Prostate gland (tissue), 2 donors: ENCODE measurements around the gene MANBA. TPM values are rescaled to one million over a fixed set of nuclear protein-coding genes. Genes with fewer than 3 reads are reported as not detected.

Source experiments
- DNase-seq: peaks from one replicate; pipeline ENCODE4 v3.0.0-alpha.2; 2019; ENCODE audit warnings: low spot score
- H3K27ac ChIP-seq, 2 donors: fragments of 200-600 bp; sonication (generic); 2 replicates each; pipeline ENCODE4 v1.5.1; 2017 to 2019
- H3K27me3 ChIP-seq: fragments of 200-600 bp; sonication (generic); replicated peaks from 2 replicates; pipeline ENCODE4 v1.5.1; 2019; ENCODE audit not compliant: insufficient read depth
- H3K36me3 ChIP-seq, 2 donors: fragments of 200-600 bp; sonication (generic); 1 replicate in 1 of 2; 2 replicates in 1 of 2; pipeline versions ENCODE4 v1.5.1 to v1.8.1; 2017 to 2019
- H3K4me1 ChIP-seq: fragments of 200-600 bp; sonication (generic); replicated peaks from 2 replicates; pipeline ENCODE4 v1.5.1; 2019
- H3K4me3 ChIP-seq, 2 donors: fragments of 200-600 bp; sonication (generic); 2 replicates each; pipeline ENCODE4 v1.5.1; 2017 to 2019
- H3K9me3 ChIP-seq: fragments of 200-600 bp; sonication (generic); 2 replicates; pipeline ENCODE4 v1.5.1; 2017
- CTCF ChIP-seq, 4 experiments: fragments of 200-600 bp in 2 of 4; fragments of 450-650 bp in 2 of 4; sonication (generic) in 2 of 4; IDR thresholded peaks; 1 replicate in 3 of 4; 2 replicates in 1 of 4; pipeline ENCODE4 v1.5.1; 2016 to 2019; ENCODE audit warnings: antibody characterized with exemption in 4 of 4, mild to moderate bottlenecking in 2 of 4, moderate library complexity in 2 of 4
- POLR2A ChIP-seq: fragments of 450-650 bp; IDR thresholded peaks from one replicate; pipeline ENCODE4 v1.6.1; 2016; ENCODE audit warnings: antibody characterized with exemption, mild to moderate bottlenecking
- POLR2AphosphoS5 ChIP-seq: sonication (generic); formaldehyde crosslinking; IDR thresholded peaks from one replicate; pipeline ENCODE4 v1.6.1; 2017; ENCODE audit warnings: antibody characterized with exemption
- WGBS: methylation state at CpG from one replicate; pipeline ENCODE4 v1.1.5; 2018; 5-methylcytosine and 5-hydroxymethylcytosine counted together
- intact Hi-C: fragments of 100-400 bp; cut with DNase I; formaldehyde crosslinking; loops from one replicate; pipeline ENCODE4 v1.14.2; 2022
- total RNA-seq, 2 donors: library from RNA; depleted of rRNA; stranded (reverse); fragments of >200 nt; gene quantifications; one replicate each; pipeline ENCODE4 v1.1.0, GENCODE V29; 2016

MANBA gene
- total RNA-seq, 2 donors from 2014 or later: 29.7 to 41.6 TPM

DNA sequence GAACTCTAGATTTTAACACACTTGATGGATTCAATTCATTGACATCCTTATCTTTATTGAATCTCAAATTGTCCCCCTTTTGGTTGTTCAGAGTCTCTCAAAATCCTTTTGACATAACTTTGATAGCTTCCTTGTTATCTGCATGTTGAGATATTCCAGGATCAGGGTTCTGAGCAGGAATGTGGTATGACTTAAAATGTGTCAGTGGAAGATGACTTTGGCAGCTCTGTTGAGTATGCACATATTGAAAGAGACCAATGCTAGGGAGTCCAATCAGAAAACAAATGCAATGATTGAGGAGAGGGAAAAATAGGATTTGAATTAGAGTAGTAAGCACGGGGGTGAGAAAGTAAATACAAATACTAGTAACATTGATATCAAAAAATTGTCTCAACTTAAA is 93.8 kb downstream of the MANBA start:
- DNase-seq: no peak
- no peak overlapping the region for H3K27ac ChIP-seq
- no peak for TF ChIP-seq POLR2AphosphoS5
- no peak for TF ChIP-seq POLR2A
- TF ChIP-seq CTCF (IDR thresholded peaks at IDR 0.05): no peak
- intact Hi-C loops: no loop called here
- no peaks in the 10 kb centered on the region for H3K9me3 ChIP-seq
- 90% methylated on average over 1 of the region's 1 CpG for WGBS
- no peaks in the 10 kb centered on the region for H3K27me3 ChIP-seq
- no peaks in the 10 kb centered on the region for H3K36me3 ChIP-seq
- H3K4me3 ChIP-seq: no peak overlapping the region
- no peaks in the 10 kb centered on the region for H3K4me1 ChIP-seq

GRCh38 chr4:102665527-102665926 is 95.2 kb downstream of the MANBA start:
- 42% methylated on average over 3 of the region's 3 CpGs for WGBS
- no peaks in the 10 kb centered on the region for H3K4me1 ChIP-seq
- H3K4me3 ChIP-seq: no peak overlapping the region
- no peaks in the 10 kb centered on the region for H3K9me3 ChIP-seq
- intact Hi-C loops: no loop called here
- H3K27me3 ChIP-seq: no peaks in the 10 kb centered on the region
- no peak overlapping the region for H3K27ac ChIP-seq
- no peak for TF ChIP-seq CTCF (IDR thresholded peaks at IDR 0.05)
- TF ChIP-seq POLR2AphosphoS5: no peak
- TF ChIP-seq POLR2A: no peak
- no peak for DNase-seq
- H3K36me3 ChIP-seq: no peaks in the 10 kb centered on the region

- Histone ChIP-seq H3K4me3 (no peak overlapping the region), H3K27ac (no peak overlapping the region), H3K4me1 (no peaks in the 10 kb centered on the region), H3K9me3 (no peaks in the 10 kb centered on the region), H3K36me3 (no peaks in the 10 kb centered on the region), H3K27me3 (no peaks in the 10 kb centered on the region)
- WGBS: 76% methylated on average over 1 of the region's 1 CpG
- TF ChIP-seq POLR2AphosphoS5 (no peak), CTCF (IDR thresholded peaks at IDR 0.05) (no peak), POLR2A (no peak)
- no peak for DNase-seq
- intact Hi-C loops: no loop called here
These were observed 97.7 kb downstream of the MANBA start for GRCh38 chr4:102663073-102663472.

GRCh38 chr4:102657206-102657605 is 103.6 kb downstream of the MANBA start:
- no peak for DNase-seq
- H3K9me3 ChIP-seq: no peaks in the 10 kb centered on the region
- no peaks in the 10 kb centered on the region for H3K36me3 ChIP-seq
- H3K27me3 ChIP-seq: no peaks in the 10 kb centered on the region
- no peaks in the 10 kb centered on the region for H3K4me1 ChIP-seq
- WGBS: 76% methylated on average over 5 of the region's 5 CpGs
- no peak for TF ChIP-seq POLR2A
- no peak for TF ChIP-seq CTCF (IDR thresholded peaks at IDR 0.05)
- TF ChIP-seq POLR2AphosphoS5: no peak
- intact Hi-C loops: no loop called here
- no peak overlapping the region for H3K4me3 ChIP-seq
- H3K27ac ChIP-seq: no peak overlapping the region

- no peaks in the 10 kb centered on the region for H3K27me3 ChIP-seq
- no peaks in the 10 kb centered on the region for H3K4me1 ChIP-seq
- H3K36me3 ChIP-seq: no peaks in the 10 kb centered on the region
- H3K9me3 ChIP-seq: no peaks in the 10 kb centered on the region
- intact Hi-C loops: no loop called here
- 56% methylated on average over 1 of the region's 1 CpG for WGBS
- DNase-seq: no peak
- TF ChIP-seq CTCF (IDR thresholded peaks at IDR 0.05) (no peak), POLR2AphosphoS5 (no peak), POLR2A (no peak)
- H3K4me3 ChIP-seq: no peak overlapping the region
- no peak overlapping the region for H3K27ac ChIP-seq
These were observed 113.7 kb downstream of the MANBA start for GRCh38 chr4:102647117-102647516.
